BLaER1 (cell line): Measurements from ENCODE around the gene DNHD1.
A peak's percentile ranks its signal among the peaks of the same experiment; 100 is the strongest.

Experiments used
- H3K27ac ChIP-seq: shearing (Covaris generic); formaldehyde crosslinking; 2 replicates; pipeline ENCODE4 v1.8.1; 2022
- H3K27me3 ChIP-seq: shearing (Covaris generic); formaldehyde crosslinking; 2 replicates; pipeline ENCODE4 v1.8.1; 2022
- H3K36me3 ChIP-seq: shearing (Covaris generic); formaldehyde crosslinking; 2 replicates; pipeline ENCODE4 v1.8.1; 2022
- H3K4me1 ChIP-seq: shearing (Covaris generic); formaldehyde crosslinking; 2 replicates; pipeline ENCODE4 v1.8.1; 2022
- H3K4me2 ChIP-seq: shearing (Covaris generic); formaldehyde crosslinking; 2 replicates; pipeline ENCODE4 v1.8.1; 2022
- H3K4me3 ChIP-seq: shearing (Covaris generic); formaldehyde crosslinking; 2 replicates; pipeline ENCODE4 v1.8.1; 2022
- H3K9ac ChIP-seq: shearing (Covaris generic); formaldehyde crosslinking; 2 replicates; pipeline ENCODE4 v1.8.1; 2022
- H3K9me3 ChIP-seq: shearing (Covaris generic); formaldehyde crosslinking; 2 replicates; pipeline ENCODE4 v1.8.1; 2022
- H4K20me1 ChIP-seq: shearing (Covaris generic); formaldehyde crosslinking; 2 replicates; pipeline ENCODE4 v1.8.1; 2022
- Cebpa-rat ChIP-seq: shearing (Covaris generic); IDR thresholded peaks from 2 replicates; pipeline ENCODE4 v1.8.1; 2022

The DNHD1 gene

GRCh38 chr11:6481012-6481923 is 15.8 kb upstream of the DNHD1 start, which contains the start of the genes ARFIP2 and TIMM10B:
Gene ARFIP2, minus strand, starts transcription at chr11:6481331. Its CDS starts 910 bp downstream, at chr11:6480421.
Gene TIMM10B, plus strand, starts transcription at chr11:6481501. Its CDS starts 16 bp downstream, at chr11:6481517.
- H3K27me3 ChIP-seq = no peaks in the 10 kb centered on the region
- H3K27ac ChIP-seq = peak within 1 kb of the TSS; percentile 90
- H3K4me2 ChIP-seq = peak within 1 kb of the TSS; percentile 98
- peak within 1 kb of the TSS; percentile 94 for H3K4me3 ChIP-seq
- TF ChIP-seq Cebpa-rat = no peak
- H4K20me1 ChIP-seq = peaks cover 40% of the 10 kb centered on the region
- no peaks in the 10 kb centered on the region for H3K9me3 ChIP-seq
- H3K4me1 ChIP-seq = peaks cover 27% of the 10 kb centered on the region
- peak within 1 kb of the TSS; percentile 93 for H3K9ac ChIP-seq
- H3K36me3 ChIP-seq = peaks cover 75% of the 10 kb centered on the region

GRCh38 chr11:6481924-6482275 is 15.2 kb upstream of the DNHD1 start:
- Histone ChIP-seq H3K9me3 (no peaks in the 10 kb centered on the region), H4K20me1 (peaks cover 40% of the 10 kb centered on the region), H3K4me2 (peak overlapping the region; percentile 98), H3K4me1 (peaks cover 27% of the 10 kb centered on the region), H3K27me3 (no peaks in the 10 kb centered on the region), H3K4me3 (peak overlapping the region; percentile 94), H3K36me3 (peaks cover 77% of the 10 kb centered on the region), H3K9ac (peak overlapping the region; percentile 93), H3K27ac (peak overlapping the region; percentile 90)
- TF ChIP-seq Cebpa-rat = no peak

- no peak for TF ChIP-seq Cebpa-rat
- Histone ChIP-seq H3K4me1 (peaks cover 27% of the 10 kb centered on the region), H3K27ac (peak overlapping the region; percentile 90; the same call in 1 of the 2 replicates), H3K4me2 (peak overlapping the region; percentile 98), H3K27me3 (no peaks in the 10 kb centered on the region), H3K4me3 (peak overlapping the region; percentile 94), H3K9me3 (no peaks in the 10 kb centered on the region), H3K36me3 (peaks cover 77% of the 10 kb centered on the region), H4K20me1 (peaks cover 40% of the 10 kb centered on the region), H3K9ac (peak overlapping the region; percentile 93)
These were observed 14.6 kb upstream of the DNHD1 start for GRCh38 chr11:6482441-6482840.

GRCh38 chr11:6483015-6483414 is 14.1 kb upstream of the DNHD1 start:
- H3K36me3 ChIP-seq = peaks cover 77% of the 10 kb centered on the region

GRCh38 chr11:6485661-6486060 is 11.4 kb upstream of the DNHD1 start:
- Histone ChIP-seq H3K4me3 (no peak overlapping the region), H3K9ac (no peak overlapping the region), H3K4me1 (peaks cover 15% of the 10 kb centered on the region), H3K36me3 (peaks cover 82% of the 10 kb centered on the region), H4K20me1 (peaks cover 40% of the 10 kb centered on the region), H3K4me2 (no peak overlapping the region), H3K9me3 (no peaks in the 10 kb centered on the region), H3K27me3 (no peaks in the 10 kb centered on the region), H3K27ac (no peak overlapping the region)
- TF ChIP-seq Cebpa-rat = no peak

More at GRCh38 chr11:6483015-6483414, 14.1 kb upstream of the DNHD1 start:
- Histone ChIP-seq H3K4me2 (peak overlapping the region; percentile 98), H3K27ac (no peak overlapping the region), H3K27me3 (no peaks in the 10 kb centered on the region), H3K9ac (peak overlapping the region; percentile 93; the same call in 1 of the 2 replicates), H3K9me3 (no peaks in the 10 kb centered on the region), H3K4me3 (0 out of 2 replicates have a peak overlapping the region, but pooled peaks have one; percentile 94), H4K20me1 (peaks cover 40% of the 10 kb centered on the region), H3K4me1 (peaks cover 27% of the 10 kb centered on the region)
- no peak for TF ChIP-seq Cebpa-rat

GRCh38 chr11:6486256-6486655 is 10.8 kb upstream of the DNHD1 start:
- Histone ChIP-seq H3K27me3 (no peaks in the 10 kb centered on the region), H3K9ac (no peak overlapping the region), H3K36me3 (peaks cover 86% of the 10 kb centered on the region), H4K20me1 (peaks cover 40% of the 10 kb centered on the region), H3K27ac (no peak overlapping the region), H3K4me3 (no peak overlapping the region), H3K4me1 (peaks cover 13% of the 10 kb centered on the region), H3K4me2 (no peak overlapping the region), H3K9me3 (no peaks in the 10 kb centered on the region)
- no peak for TF ChIP-seq Cebpa-rat

GRCh38 chr11:6486938-6487337 is 10.1 kb upstream of the DNHD1 start:
- no peak overlapping the region for H3K4me3 ChIP-seq
- no peak overlapping the region for H3K27ac ChIP-seq
- no peak overlapping the region for H3K4me2 ChIP-seq
- H3K9ac ChIP-seq = no peak overlapping the region
- peaks cover 11% of the 10 kb centered on the region for H3K4me1 ChIP-seq
- H3K36me3 ChIP-seq = peaks cover 90% of the 10 kb centered on the region
- H4K20me1 ChIP-seq = peaks cover 35% of the 10 kb centered on the region
- no peak for TF ChIP-seq Cebpa-rat
- no peaks in the 10 kb centered on the region for H3K27me3 ChIP-seq
- H3K9me3 ChIP-seq = no peaks in the 10 kb centered on the region

- H4K20me1 ChIP-seq = peaks cover 21% of the 10 kb centered on the region; the same call in 1 of the 2 replicates
- no peak overlapping the region for H3K9ac ChIP-seq
- H3K9me3 ChIP-seq = no peaks in the 10 kb centered on the region
- no peak for TF ChIP-seq Cebpa-rat
- no peak overlapping the region for H3K4me2 ChIP-seq
- H3K4me1 ChIP-seq = no peaks in the 10 kb centered on the region
- no peaks in the 10 kb centered on the region for H3K27me3 ChIP-seq
- no peak overlapping the region for H3K27ac ChIP-seq
- peaks cover 87% of the 10 kb centered on the region for H3K36me3 ChIP-seq
- no peak overlapping the region for H3K4me3 ChIP-seq
These were observed 8.7 kb upstream of the DNHD1 start for GRCh38 chr11:6488342-6488741.

GRCh38 chr11:6488821-6489220 is 8.3 kb upstream of the DNHD1 start:
- no peak overlapping the region for H3K27ac ChIP-seq
- no peak overlapping the region for H3K9ac ChIP-seq
- no peaks in the 10 kb centered on the region for H3K4me1 ChIP-seq
- H4K20me1 ChIP-seq = peaks cover 16% of the 10 kb centered on the region; the same call in 1 of the 2 replicates
- TF ChIP-seq Cebpa-rat = no peak
- no peak overlapping the region for H3K4me2 ChIP-seq
- H3K4me3 ChIP-seq = no peak overlapping the region
- no peaks in the 10 kb centered on the region for H3K27me3 ChIP-seq
- peaks cover 87% of the 10 kb centered on the region for H3K36me3 ChIP-seq
- H3K9me3 ChIP-seq = no peaks in the 10 kb centered on the region

GRCh38 chr11:6489306-6489705 is 7.8 kb upstream of the DNHD1 start:
- no peaks in the 10 kb centered on the region for H3K9me3 ChIP-seq
- H3K4me2 ChIP-seq = no peak overlapping the region
- peaks cover 87% of the 10 kb centered on the region for H3K36me3 ChIP-seq
- H3K4me3 ChIP-seq = no peak overlapping the region
- peaks cover 11% of the 10 kb centered on the region; the same call in 1 of the 2 replicates for H4K20me1 ChIP-seq
- no peak for TF ChIP-seq Cebpa-rat
- no peaks in the 10 kb centered on the region for H3K4me1 ChIP-seq
- no peak overlapping the region for H3K27ac ChIP-seq
- H3K9ac ChIP-seq = no peak overlapping the region
- no peaks in the 10 kb centered on the region for H3K27me3 ChIP-seq
